Liver (tissue), 3 donors: ENCODE results near the gene FAT1.

ENCODE experiments used
- GABPA ChIP-seq, 2 donors: IDR thresholded peaks in 1 of 2; conservative IDR thresholded peaks in 1 of 2; 2 replicates each; pipeline ENCODE4 v1.6.1; 2016; ENCODE audit warnings: antibody characterized with exemption in 2 of 2, mild to moderate bottlenecking in 1 of 2, moderate library complexity in 1 of 2
- JUND ChIP-seq, 2 donors: IDR thresholded peaks; 2 replicates each; pipeline ENCODE4 v1.6.1; 2016; ENCODE audit warnings: antibody characterized with exemption in 2 of 2
- SP1 ChIP-seq: IDR thresholded peaks from 2 replicates; pipeline ENCODE4 v1.6.1; 2018; ENCODE audit warnings: antibody characterized with exemption, mild to moderate bottlenecking
- TAF1 ChIP-seq: conservative IDR thresholded peaks from 2 replicates; pipeline ENCODE4 v1.6.1; 2016; ENCODE audit warnings: antibody characterized with exemption, mild to moderate bottlenecking
- YY1 ChIP-seq: IDR thresholded peaks from 2 replicates; pipeline ENCODE4 v1.6.1; 2016; ENCODE audit warnings: antibody characterized with exemption, mild to moderate bottlenecking
- TF ChIP-seq, protein P1 (sequence below): fragments of 150-350 bp; IDR thresholded peaks from 2 replicates; pipeline ENCODE4 v1.5.1; 2017; ENCODE audit warnings: improper control_type of control experiment, low read depth, low read length; ENCODE audit not compliant: missing input control
- TF ChIP-seq, protein P2 (sequence below): IDR thresholded peaks from 2 replicates; pipeline ENCODE4 v1.6.1; 2016; ENCODE audit warnings: antibody characterized with exemption
- TF ChIP-seq, protein P3 (sequence below): IDR thresholded peaks from 2 replicates; pipeline ENCODE4 v1.6.1; 2016; ENCODE audit warnings: antibody characterized with exemption
- donor health status: healthy.
- donor health status: healthy.

DNA sequence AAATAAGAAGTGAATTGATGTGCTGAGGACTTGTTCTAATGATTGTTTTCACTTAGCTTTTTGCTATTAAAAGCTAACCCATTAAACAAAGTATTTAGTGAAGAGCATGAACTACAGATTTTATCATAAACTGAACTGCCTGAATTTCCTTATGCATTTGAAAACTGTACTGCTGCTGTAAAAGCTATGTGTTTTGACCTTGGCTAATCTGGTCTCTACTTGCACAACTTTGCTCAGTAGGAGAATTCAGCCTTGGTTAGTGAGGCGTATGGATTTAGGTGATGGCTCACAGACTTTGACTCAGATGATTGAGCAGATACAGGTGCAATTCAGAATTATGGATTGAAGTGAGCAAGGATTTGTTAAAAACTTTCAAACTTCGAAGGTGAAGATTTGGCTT lies 38.7 kb upstream of the FAT1 start:
- no peak for TF ChIP-seq TAF1
- TF ChIP-seq, protein P1, sequence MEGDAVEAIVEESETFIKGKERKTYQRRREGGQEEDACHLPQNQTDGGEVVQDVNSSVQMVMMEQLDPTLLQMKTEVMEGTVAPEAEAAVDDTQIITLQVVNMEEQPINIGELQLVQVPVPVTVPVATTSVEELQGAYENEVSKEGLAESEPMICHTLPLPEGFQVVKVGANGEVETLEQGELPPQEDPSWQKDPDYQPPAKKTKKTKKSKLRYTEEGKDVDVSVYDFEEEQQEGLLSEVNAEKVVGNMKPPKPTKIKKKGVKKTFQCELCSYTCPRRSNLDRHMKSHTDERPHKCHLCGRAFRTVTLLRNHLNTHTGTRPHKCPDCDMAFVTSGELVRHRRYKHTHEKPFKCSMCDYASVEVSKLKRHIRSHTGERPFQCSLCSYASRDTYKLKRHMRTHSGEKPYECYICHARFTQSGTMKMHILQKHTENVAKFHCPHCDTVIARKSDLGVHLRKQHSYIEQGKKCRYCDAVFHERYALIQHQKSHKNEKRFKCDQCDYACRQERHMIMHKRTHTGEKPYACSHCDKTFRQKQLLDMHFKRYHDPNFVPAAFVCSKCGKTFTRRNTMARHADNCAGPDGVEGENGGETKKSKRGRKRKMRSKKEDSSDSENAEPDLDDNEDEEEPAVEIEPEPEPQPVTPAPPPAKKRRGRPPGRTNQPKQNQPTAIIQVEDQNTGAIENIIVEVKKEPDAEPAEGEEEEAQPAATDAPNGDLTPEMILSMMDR = no peak
- no peak for TF ChIP-seq YY1
- TF ChIP-seq, protein P2, sequence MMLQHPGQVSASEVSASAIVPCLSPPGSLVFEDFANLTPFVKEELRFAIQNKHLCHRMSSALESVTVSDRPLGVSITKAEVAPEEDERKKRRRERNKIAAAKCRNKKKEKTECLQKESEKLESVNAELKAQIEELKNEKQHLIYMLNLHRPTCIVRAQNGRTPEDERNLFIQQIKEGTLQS = no peak
- TF ChIP-seq SP1 = no peak
- TF ChIP-seq, protein P3, sequence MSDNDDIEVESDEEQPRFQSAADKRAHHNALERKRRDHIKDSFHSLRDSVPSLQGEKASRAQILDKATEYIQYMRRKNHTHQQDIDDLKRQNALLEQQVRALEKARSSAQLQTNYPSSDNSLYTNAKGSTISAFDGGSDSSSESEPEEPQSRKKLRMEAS = no peak
- TF ChIP-seq JUND (IDR thresholded peaks at IDR 0.05) = no peak
- TF ChIP-seq GABPA (IDR thresholded peaks at IDR 0.05 in 1 of 2, conservative IDR thresholded peaks at IDR 0.05 in 1 of 2) = no peak
